Lung (tissue), 12 donors: ENCODE results near the gene PLXNA2. TPM values are rescaled to one million over a fixed set of nuclear protein-coding genes. Genes with fewer than 3 reads are reported as not detected.

Experiments used
- ATAC-seq: fragments of 200-7000 bp; cut with Tn5 transposase; one replicate; pipeline ENCODE4 v1.9.1; 2020; ENCODE audit warnings: moderate number of reproducible peaks; ENCODE audit not compliant: insufficient read depth, low FRiP score
- DNase-seq, 3 donors: peaks; one replicate each; pipeline ENCODE4 v3.0.0-alpha.2; 2013 to 2017
- H3K27ac ChIP-seq, 2 donors: one replicate each; pipeline ENCODE4 v1.5.1; 2013; ENCODE audit warnings: mild to moderate bottlenecking in 2 of 2, moderate library complexity in 2 of 2, control low read depth in 1 of 2, inconsistent platforms in 1 of 2, low read depth in 1 of 2, low read length in 1 of 2
- H3K27me3 ChIP-seq, 3 donors: one replicate each; pipeline ENCODE4 v1.5.1; 2013; ENCODE audit warnings: low read length in 2 of 3; ENCODE audit not compliant: control insufficient read depth in 3 of 3, insufficient read depth in 3 of 3
- H3K36me3 ChIP-seq, 4 donors: one replicate each; pipeline ENCODE4 v1.5.1; 2013; ENCODE audit warnings: low read length in 4 of 4, mild to moderate bottlenecking in 1 of 4, moderate library complexity in 1 of 4; ENCODE audit not compliant: control insufficient read depth in 4 of 4, insufficient read depth in 4 of 4
- H3K4me1 ChIP-seq, 5 donors: one replicate each; pipeline ENCODE4 v1.5.1; 2013; ENCODE audit warnings: low read length in 5 of 5, mild to moderate bottlenecking in 2 of 5, moderate library complexity in 1 of 5; ENCODE audit not compliant: control insufficient read depth in 5 of 5, insufficient read depth in 5 of 5
- H3K4me3 ChIP-seq: one replicate; pipeline ENCODE4 v1.5.1; 2013; ENCODE audit warnings: mild to moderate bottlenecking, control low read depth, moderate library complexity
- H3K9ac ChIP-seq, 2 donors: one replicate each; pipeline ENCODE4 v1.5.1; 2013; ENCODE audit warnings: low read length in 2 of 2, control low read depth in 1 of 2; ENCODE audit not compliant: insufficient read depth in 1 of 2
- H3K9me3 ChIP-seq, 4 donors: one replicate each; pipeline ENCODE4 v1.5.1; 2013; ENCODE audit warnings: low read length in 3 of 4, mild to moderate bottlenecking in 1 of 4, moderate library complexity in 1 of 4; ENCODE audit not compliant: control insufficient read depth in 4 of 4, insufficient read depth in 3 of 4
- WGBS, 2 donors: extraction: QIAGEN DNeasy Blood & Tissue Kit; methylation state at CpG; one replicate each; pipeline ENCODE4 v1.1.7; 2013; 5-methylcytosine and 5-hydroxymethylcytosine counted together
- polyA plus RNA-seq, 2 donors: library from polyadenylated mRNA; stranded (reverse); fragments of 200-250 nt; gene quantifications; one replicate each; pipeline ENCODE4 v1.2.1, GENCODE V29; 2013
- total RNA-seq, 2 donors: library from RNA; depleted of rRNA in 1 of 2; stranded (reverse); fragments of >200 nt in 1 of 2; gene quantifications; one replicate each; pipeline ENCODE4 v1.2.1, GENCODE V29; 2014 to 2021
- TF ChIP-seq, protein P1 (sequence below): IDR thresholded peaks from 2 replicates; pipeline ENCODE4 v1.5.1; 2012; ENCODE audit warnings: mild to moderate bottlenecking; ENCODE audit errors: control extremely low read depth, extremely low read depth
- donor health status: control.
- donor health status: control.
- donor health status: Bipolar disorder and iron deficiency.
- donor health status: healthy.
- donor health status: DM: yes; HTN: yes; CAD: no.

PLXNA2 gene
- total and polyA plus RNA-seq, 4 donors = 13.2 to 118 (median 32.6) TPM

DNA sequence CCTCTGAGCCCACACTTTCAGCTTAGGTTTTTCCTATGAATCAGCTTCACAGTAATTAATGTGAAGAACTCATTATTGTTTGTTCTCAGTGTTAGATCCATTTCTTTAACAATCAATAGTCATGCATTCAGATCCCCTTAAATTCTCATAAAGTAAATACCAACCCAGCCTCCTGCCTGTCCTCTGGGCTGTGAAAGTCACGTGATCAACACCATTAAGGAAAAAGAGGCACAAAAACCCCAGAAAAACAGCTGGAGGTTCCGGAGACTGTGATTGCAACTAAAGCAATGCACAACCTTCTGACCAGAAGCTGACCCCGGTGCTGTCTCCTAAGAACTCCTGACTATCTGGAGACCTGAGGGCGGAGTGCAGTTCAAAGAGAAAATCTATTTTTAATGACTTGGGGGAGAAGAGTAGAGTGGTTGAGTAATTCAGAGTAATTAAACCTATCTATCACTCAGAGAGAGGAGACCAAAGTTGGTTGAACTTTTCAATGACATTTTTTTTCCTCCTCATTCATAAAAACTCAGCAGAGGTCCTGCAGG, 132.5 kb downstream of the PLXNA2 start:
- 82 to 84% methylated on average over 4 of the region's 4 CpGs for WGBS, 2 donors
- Histone ChIP-seq H3K4me1 (peaks cover 0 to 2% (median 0%) of the 10 kb centered on the region in 5 donors), H3K27me3 (no peaks in the 10 kb centered on the region), H3K9ac (no peak overlapping the region), H3K36me3 (peaks cover 0 to 5% (median 0%) of the 10 kb centered on the region in 4 donors), H3K9me3 (no peaks in the 10 kb centered on the region), H3K27ac (no peak overlapping the region), H3K4me3 (no peak overlapping the region)
- no peak for DNase-seq
- TF ChIP-seq, protein P1, sequence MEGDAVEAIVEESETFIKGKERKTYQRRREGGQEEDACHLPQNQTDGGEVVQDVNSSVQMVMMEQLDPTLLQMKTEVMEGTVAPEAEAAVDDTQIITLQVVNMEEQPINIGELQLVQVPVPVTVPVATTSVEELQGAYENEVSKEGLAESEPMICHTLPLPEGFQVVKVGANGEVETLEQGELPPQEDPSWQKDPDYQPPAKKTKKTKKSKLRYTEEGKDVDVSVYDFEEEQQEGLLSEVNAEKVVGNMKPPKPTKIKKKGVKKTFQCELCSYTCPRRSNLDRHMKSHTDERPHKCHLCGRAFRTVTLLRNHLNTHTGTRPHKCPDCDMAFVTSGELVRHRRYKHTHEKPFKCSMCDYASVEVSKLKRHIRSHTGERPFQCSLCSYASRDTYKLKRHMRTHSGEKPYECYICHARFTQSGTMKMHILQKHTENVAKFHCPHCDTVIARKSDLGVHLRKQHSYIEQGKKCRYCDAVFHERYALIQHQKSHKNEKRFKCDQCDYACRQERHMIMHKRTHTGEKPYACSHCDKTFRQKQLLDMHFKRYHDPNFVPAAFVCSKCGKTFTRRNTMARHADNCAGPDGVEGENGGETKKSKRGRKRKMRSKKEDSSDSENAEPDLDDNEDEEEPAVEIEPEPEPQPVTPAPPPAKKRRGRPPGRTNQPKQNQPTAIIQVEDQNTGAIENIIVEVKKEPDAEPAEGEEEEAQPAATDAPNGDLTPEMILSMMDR = no peak
- ATAC-seq = no peak

DNA sequence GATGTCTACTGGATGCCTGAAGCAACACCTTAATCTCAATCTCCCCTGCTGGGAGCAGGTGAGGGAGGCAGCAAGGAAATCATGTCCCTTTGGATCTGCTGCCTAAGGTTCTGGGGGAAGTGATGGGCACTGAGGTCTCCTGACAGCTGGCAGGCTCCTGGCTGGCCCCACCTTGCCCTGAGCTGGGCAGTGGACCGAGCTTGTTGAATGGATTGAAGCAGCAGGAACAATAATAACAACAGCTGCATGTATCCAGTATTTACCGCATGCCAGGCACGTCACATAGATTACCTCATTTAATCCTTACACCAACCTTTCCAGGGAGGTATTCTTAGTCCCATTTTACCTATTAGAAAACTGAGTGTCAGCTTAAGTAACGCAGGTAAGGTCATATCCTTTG, 133.9 kb downstream of the PLXNA2 start:
- Histone ChIP-seq H3K27me3 (no peaks in the 10 kb centered on the region), H3K4me3 (no peak overlapping the region), H3K9ac (no peak overlapping the region), H3K9me3 (no peaks in the 10 kb centered on the region), H3K36me3 (peaks cover 0 to 9% (median 0%) of the 10 kb centered on the region in 4 donors), H3K27ac (no peak overlapping the region), H3K4me1 (peaks cover 0 to 11% (median 2%) of the 10 kb centered on the region in 5 donors)
- WGBS, 2 donors = 89 to 91% methylated on average over 4 of the region's 4 CpGs
- ATAC-seq = no peak
- no peak for DNase-seq
- TF ChIP-seq, protein P1 = no peak

DNA sequence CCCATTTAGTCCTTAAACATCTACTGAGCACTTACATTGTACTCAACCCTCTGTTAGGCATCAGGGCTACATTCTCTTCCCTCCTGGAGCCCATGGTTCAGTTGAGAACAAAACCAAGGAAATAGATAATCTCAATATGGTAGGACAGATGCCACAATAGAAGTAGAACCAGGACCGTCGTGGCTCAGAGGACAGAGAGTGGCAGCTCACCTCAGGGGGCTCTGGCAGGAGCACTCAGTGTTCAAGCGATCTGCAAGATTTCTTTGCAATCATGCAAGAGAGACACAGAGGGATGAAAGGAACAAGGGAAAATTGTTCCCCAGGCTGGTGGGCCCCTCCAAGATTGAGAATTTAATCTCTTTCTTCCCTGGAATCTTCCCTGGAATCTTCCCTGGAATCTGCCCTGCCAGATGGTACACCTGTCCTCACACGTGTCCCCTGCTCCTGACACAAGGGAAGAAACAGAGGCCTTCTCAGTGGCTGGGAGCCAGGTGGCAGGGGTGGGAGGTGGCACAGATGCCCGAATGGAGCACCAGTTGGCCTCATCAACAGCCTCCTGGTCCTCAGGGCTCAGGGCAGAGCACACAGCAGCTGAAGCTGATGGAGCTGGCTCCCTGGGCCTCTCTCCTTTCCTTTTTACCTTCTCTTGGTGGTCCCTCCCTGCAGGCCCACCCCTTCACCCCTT, 135.4 kb downstream of the PLXNA2 start:
- Histone ChIP-seq H3K4me3 (no peak overlapping the region), H3K27me3 (no peaks in the 10 kb centered on the region), H3K9ac (no peak overlapping the region), H3K27ac (no peak overlapping the region), H3K36me3 (peaks cover 0 to 13% (median 0%) of the 10 kb centered on the region in 4 donors), H3K4me1 (peaks cover 0 to 13% (median 2%) of the 10 kb centered on the region in 5 donors), H3K9me3 (no peaks in the 10 kb centered on the region)
- ATAC-seq = no peak
- TF ChIP-seq, protein P1 = no peak
- 92 to 93% methylated on average over 5 of the region's 5 CpGs for WGBS, 2 donors
- DNase-seq = no peak
